A549 treated with CORT108297 at 1 μM for 4 hours (cell line): ENCODE data around the gene NGFR. TPM values are rescaled to one million over a fixed set of nuclear protein-coding genes. Genes with fewer than 3 reads are reported as not detected.

Experiments used
- total RNA-seq: library from RNA; stranded (reverse); fragments of 200-300 nt; extraction: Qiagen RNA extraction; gene quantifications from 5 replicates; pipeline ENCODE4 v1.2.3, GENCODE V29; 2022

The NGFR gene
- 0.32 to 0.82 TPM (median 0.78 TPM) in 5 replicates for total RNA-seq

GRCh38 chr17:49494986-49495841, at the start of gene NGFR:
TSS of gene NGFR (plus strand) at chr17:49495293. CDS start at chr17:49495418, 125 bp downstream.

Other genes with a start within 250 kb of the NGFR start
- 6.1 to 10.2 TPM (median 6.3 TPM) in 5 replicates for gene ZNF652, start 133.0 kb upstream of the NGFR start, total RNA-seq
- 342 to 473 TPM (median 453 TPM) in 5 replicates for gene PHB1, start 80.4 kb upstream of the NGFR start, total RNA-seq
- gene NXPH3, start 80.6 kb downstream of the NGFR start, total RNA-seq: 0.23 to 0.37 TPM (median 0.31 TPM) in 5 replicates
- 36.4 to 41.0 TPM (median 38.9 TPM) in 5 replicates for gene SPOP, start 182.8 kb downstream of the NGFR start, total RNA-seq
- 84.9 to 102 TPM (median 89.2 TPM) in 5 replicates for gene SLC35B1, start 212.7 kb downstream of the NGFR start, total RNA-seq